Sigmoid colon (tissue), 7 donors: ENCODE results near the gene RAB37. TPM values are rescaled to one million over a fixed set of nuclear protein-coding genes. Genes with fewer than 3 reads are reported as not detected.

Experiments used
- DNase-seq: peaks from one replicate; pipeline ENCODE4 v3.0.0-alpha.2; 2019
- H3K27ac ChIP-seq, 4 donors: fragments of 200-600 bp; sonication (generic); one replicate each; pipeline ENCODE4 v1.5.1; 2016 to 2019; ENCODE audit warnings: mild to moderate bottlenecking in 1 of 4
- H3K27me3 ChIP-seq, 3 donors: fragments of 200-600 bp; sonication (generic); one replicate each; pipeline ENCODE4 v1.5.1; 2019; ENCODE audit warnings: mild to moderate bottlenecking in 1 of 3
- H3K36me3 ChIP-seq, 4 donors: fragments of 200-600 bp; sonication (generic); one replicate each; pipeline ENCODE4 v1.5.1; 2016 to 2019
- H3K4me1 ChIP-seq, 4 donors: fragments of 200-600 bp; sonication (generic); one replicate each; pipeline ENCODE4 v1.5.1; 2017 to 2019
- H3K4me3 ChIP-seq, 4 donors: fragments of 200-600 bp; sonication (generic); one replicate each; pipeline ENCODE4 v1.5.1; 2017 to 2019; ENCODE audit warnings: mild to moderate bottlenecking in 2 of 4, moderate library complexity in 1 of 4
- H3K9me3 ChIP-seq, 4 donors: fragments of 200-600 bp in 3 of 4; sonication (generic) in 3 of 4; one replicate each; pipeline versions ENCODE4 v1.5.1 to v1.6.1; 2013 to 2019
- EP300 ChIP-seq, 4 donors: sonication (generic); formaldehyde crosslinking; IDR thresholded peaks; one replicate each; pipeline ENCODE4 v1.6.1; 2017; ENCODE audit warnings: antibody characterized with exemption in 4 of 4
- POLR2A ChIP-seq, 2 donors: fragments of 450-650 bp; IDR thresholded peaks; one replicate each; pipeline ENCODE4 v1.6.1; 2016; ENCODE audit warnings: antibody characterized with exemption in 2 of 2, mild to moderate bottlenecking in 2 of 2, moderate library complexity in 2 of 2
- POLR2AphosphoS5 ChIP-seq, 4 donors: sonication (generic); formaldehyde crosslinking; IDR thresholded peaks; one replicate each; pipeline ENCODE4 v1.6.1; 2017; ENCODE audit warnings: antibody characterized with exemption in 4 of 4
- WGBS, 2 donors: extraction: QIAGEN DNeasy Blood & Tissue Kit; methylation state at CpG; one replicate each; pipeline ENCODE4 v1.1.7; 2013; 5-methylcytosine and 5-hydroxymethylcytosine counted together
- intact Hi-C: fragments of 100-400 bp; cut with DNase I; formaldehyde crosslinking; loops from one replicate; pipeline ENCODE4 v1.15.1; 2023
- polyA plus RNA-seq, 3 donors: library from polyadenylated mRNA; stranded (reverse); fragments of 200-250 nt; gene quantifications; one replicate each; pipeline ENCODE4 v1.2.3, GENCODE V29; 2013
- total RNA-seq, 4 donors: library from RNA; depleted of rRNA; stranded (reverse); fragments of >200 nt; gene quantifications; one replicate each; pipeline ENCODE4 v1.1.0, GENCODE V29; 2016
- TF ChIP-seq, protein P1 (sequence below), 4 experiments: fragments of 450-650 bp in 3 of 4; fragments of 200-600 bp in 1 of 4; IDR thresholded peaks; one replicate each; pipeline ENCODE4 v1.5.1; 2016 to 2019; ENCODE audit warnings: antibody characterized with exemption in 4 of 4, mild to moderate bottlenecking in 3 of 4, moderate library complexity in 2 of 4
- donor health status: healthy with polysubstance abuse.
- donor health status: Bipolar disorder and iron deficiency.
- donor health status: healthy.

Gene RAB37
- total and polyA plus RNA-seq, 7 donors = 0.54 to 28.8 (median 4.1) TPM

DNA sequence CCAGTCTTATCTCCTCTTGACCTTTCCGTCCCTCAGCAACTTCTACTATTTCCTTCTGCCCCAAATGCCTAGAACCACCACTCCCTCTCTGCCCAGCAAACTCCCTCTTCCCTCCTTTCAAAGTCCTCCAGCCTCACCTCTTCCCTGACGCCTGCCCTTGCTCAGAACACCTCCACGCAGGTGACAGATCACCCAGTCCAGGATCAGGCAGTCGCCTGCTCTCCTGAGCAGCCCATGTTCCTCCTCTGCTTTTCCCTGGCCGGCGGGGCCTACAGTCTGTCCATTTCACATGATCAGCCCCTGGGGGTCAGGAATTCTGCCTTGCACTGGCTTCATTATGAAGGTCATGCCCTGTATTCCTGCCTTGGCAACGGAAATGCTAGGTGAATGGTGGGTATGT lies 24.8 kb upstream of the RAB37 start:
- no peak for DNase-seq

DNA sequence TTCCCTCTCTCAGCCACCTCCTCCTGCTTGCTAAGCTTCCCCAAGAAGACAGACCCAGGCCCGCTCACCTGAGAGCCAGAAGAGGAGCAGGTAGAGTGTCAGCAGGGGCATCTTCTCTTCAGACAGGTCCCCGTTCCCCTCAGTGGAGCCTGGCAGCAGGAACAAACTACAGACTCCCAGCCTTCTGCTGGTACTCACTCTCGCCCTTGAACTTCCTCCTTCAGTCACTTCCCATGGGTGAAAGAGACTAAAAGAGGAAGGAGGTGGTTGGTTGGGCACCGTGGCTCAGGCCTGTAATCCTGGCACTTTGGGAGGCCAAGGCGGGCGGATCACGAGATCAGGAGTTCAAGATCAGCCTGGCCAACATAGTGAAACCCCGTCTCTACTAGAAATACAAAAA lies 24.3 kb upstream of the RAB37 start, which contains the start of gene CD300LF:
Gene CD300LF, minus strand, starts transcription at position 168 of the 400 bp plus-strand sequence. Its CDS starts 57 bp downstream, at position 111.
- no peak within 1 kb of the TSS for H3K27ac ChIP-seq
- no peaks in the 10 kb centered on the region for H3K9me3 ChIP-seq
- peaks cover 0 to 9% (median 8%) of the 10 kb centered on the region in 3 donors for H3K27me3 ChIP-seq
- intact Hi-C loops = no loop called here
- peak within 1 kb of the TSS in 1 of 4 donors; percentile 4 for H3K4me3 ChIP-seq
- TF ChIP-seq POLR2A (IDR thresholded peaks at IDR 0.05) (no peak), POLR2AphosphoS5 (IDR thresholded peaks at IDR 0.05) (no peak), EP300 (IDR thresholded peaks at IDR 0.05) (no peak)
- TF ChIP-seq, protein P1, sequence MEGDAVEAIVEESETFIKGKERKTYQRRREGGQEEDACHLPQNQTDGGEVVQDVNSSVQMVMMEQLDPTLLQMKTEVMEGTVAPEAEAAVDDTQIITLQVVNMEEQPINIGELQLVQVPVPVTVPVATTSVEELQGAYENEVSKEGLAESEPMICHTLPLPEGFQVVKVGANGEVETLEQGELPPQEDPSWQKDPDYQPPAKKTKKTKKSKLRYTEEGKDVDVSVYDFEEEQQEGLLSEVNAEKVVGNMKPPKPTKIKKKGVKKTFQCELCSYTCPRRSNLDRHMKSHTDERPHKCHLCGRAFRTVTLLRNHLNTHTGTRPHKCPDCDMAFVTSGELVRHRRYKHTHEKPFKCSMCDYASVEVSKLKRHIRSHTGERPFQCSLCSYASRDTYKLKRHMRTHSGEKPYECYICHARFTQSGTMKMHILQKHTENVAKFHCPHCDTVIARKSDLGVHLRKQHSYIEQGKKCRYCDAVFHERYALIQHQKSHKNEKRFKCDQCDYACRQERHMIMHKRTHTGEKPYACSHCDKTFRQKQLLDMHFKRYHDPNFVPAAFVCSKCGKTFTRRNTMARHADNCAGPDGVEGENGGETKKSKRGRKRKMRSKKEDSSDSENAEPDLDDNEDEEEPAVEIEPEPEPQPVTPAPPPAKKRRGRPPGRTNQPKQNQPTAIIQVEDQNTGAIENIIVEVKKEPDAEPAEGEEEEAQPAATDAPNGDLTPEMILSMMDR (IDR thresholded peaks at IDR 0.05) = no peak
- H3K4me1 ChIP-seq = no peaks in the 10 kb centered on the region
- no peak for DNase-seq
- WGBS, 2 donors = 46 to 74% methylated on average over 8 of the region's 8 CpGs
- H3K36me3 ChIP-seq = no peaks in the 10 kb centered on the region

More for the DNA sequence above, 24.8 kb upstream of the RAB37 start:
- Histone ChIP-seq H3K4me3 (peak overlapping the region in 1 of 4 donors; percentile 4), H3K4me1 (no peaks in the 10 kb centered on the region), H3K9me3 (no peaks in the 10 kb centered on the region), H3K27ac (no peak overlapping the region), H3K27me3 (peaks cover 0 to 9% (median 8%) of the 10 kb centered on the region in 3 donors), H3K36me3 (no peaks in the 10 kb centered on the region)
- intact Hi-C loops = no loop called here
- WGBS, 2 donors = 67 to 74% methylated on average over 7 of the region's 7 CpGs
- TF ChIP-seq, protein P1 (IDR thresholded peaks at IDR 0.05) = no peak
- TF ChIP-seq POLR2A (IDR thresholded peaks at IDR 0.05) (no peak), EP300 (IDR thresholded peaks at IDR 0.05) (no peak), POLR2AphosphoS5 (IDR thresholded peaks at IDR 0.05) (no peak)

DNA sequence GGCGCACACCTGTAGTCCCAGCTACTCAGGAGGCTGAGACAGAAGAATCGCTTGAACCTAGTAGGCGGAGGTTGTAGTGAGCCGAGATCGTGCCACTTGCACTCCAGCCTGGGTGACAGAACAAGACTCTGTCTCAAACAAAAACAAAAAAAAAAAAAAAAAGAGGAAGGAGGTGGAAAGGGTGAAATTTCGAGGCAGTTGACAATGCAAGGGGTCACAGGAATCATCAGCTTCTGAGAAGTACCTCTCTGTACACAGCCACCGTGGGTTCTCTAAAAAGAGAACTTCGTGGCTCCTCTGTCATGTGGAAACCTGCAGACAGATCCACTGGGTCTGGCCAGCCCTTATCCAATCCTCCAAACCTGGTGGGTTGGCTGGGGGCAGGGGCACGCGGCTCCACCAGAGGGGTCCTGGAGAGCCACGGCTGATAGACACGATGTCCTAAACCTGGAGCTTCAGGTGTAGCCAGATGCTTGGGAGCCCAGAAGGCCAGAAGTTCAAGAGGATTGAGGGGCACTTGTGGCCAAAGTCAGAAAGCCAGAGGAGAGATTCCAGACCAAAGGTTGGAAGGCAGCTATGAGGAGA lies 23.8 kb upstream of the RAB37 start:
- H3K4me3 ChIP-seq = no peak overlapping the region
- intact Hi-C loops = no loop called here
- no peak overlapping the region for H3K27ac ChIP-seq
- no peaks in the 10 kb centered on the region for H3K9me3 ChIP-seq
- H3K27me3 ChIP-seq = peaks cover 0 to 9% (median 8%) of the 10 kb centered on the region in 3 donors
- DNase-seq = no peak
- no peaks in the 10 kb centered on the region for H3K36me3 ChIP-seq
- no peaks in the 10 kb centered on the region for H3K4me1 ChIP-seq
- 76 to 84% methylated on average over 12 of the region's 12 CpGs for WGBS, 2 donors
- TF ChIP-seq, protein P1 (IDR thresholded peaks at IDR 0.05) = no peak
- TF ChIP-seq POLR2A (IDR thresholded peaks at IDR 0.05) (no peak), EP300 (IDR thresholded peaks at IDR 0.05) (no peak), POLR2AphosphoS5 (IDR thresholded peaks at IDR 0.05) (no peak)

DNA sequence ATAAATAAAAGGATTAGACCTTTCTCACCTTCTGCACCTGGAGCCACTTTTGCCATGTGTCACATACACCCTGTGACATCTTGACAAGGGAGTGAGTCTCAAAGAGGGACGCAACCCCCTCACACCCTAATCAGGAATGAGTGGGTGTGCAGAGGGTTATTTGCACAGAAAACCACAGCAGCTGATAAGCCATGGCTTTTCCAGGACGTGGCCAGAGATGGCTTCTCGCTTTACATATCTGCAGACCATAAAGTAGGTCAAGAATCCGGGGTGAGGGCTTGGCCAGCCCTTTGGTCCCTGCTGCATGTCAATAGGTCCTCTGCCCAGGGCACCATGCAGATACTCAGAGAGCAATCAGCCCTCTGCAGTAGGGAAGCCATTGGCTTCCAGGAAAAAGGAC lies 21.9 kb upstream of the RAB37 start:
- Histone ChIP-seq H3K9me3 (no peaks in the 10 kb centered on the region), H3K4me1 (no peaks in the 10 kb centered on the region), H3K4me3 (no peak overlapping the region), H3K36me3 (no peaks in the 10 kb centered on the region), H3K27ac (no peak overlapping the region), H3K27me3 (peaks cover 0 to 9% (median 8%) of the 10 kb centered on the region in 3 donors)
- WGBS, 2 donors = 10 to 45% methylated on average over 4 of the region's 4 CpGs
- intact Hi-C loops = no loop called here
- no peak for DNase-seq
- no peak for TF ChIP-seq POLR2A (IDR thresholded peaks at IDR 0.05)

DNA sequence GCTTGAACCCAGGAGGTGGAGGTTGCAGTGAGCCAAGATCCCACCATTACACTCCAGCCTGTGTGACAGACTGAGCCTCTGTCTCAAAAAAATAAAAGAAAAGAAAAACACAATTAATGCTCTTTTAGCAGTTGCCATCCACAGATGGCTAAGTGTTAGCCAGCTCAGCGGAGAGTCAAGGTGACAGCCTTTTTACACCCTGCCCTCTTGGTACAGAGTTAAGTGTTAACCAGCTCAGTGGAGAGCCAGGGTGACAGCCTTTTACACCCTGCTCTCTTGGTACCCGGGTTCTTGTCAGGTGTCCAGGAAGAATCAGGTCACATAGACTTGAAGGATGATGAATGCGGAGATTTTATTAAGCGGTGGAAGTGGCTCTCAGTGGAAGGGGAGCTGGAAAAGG lies 16.6 kb upstream of the RAB37 start:
- Histone ChIP-seq H3K27ac (no peak overlapping the region), H3K4me3 (no peak overlapping the region), H3K27me3 (no peaks in the 10 kb centered on the region), H3K4me1 (no peaks in the 10 kb centered on the region), H3K9me3 (no peaks in the 10 kb centered on the region), H3K36me3 (no peaks in the 10 kb centered on the region)
- no peak for DNase-seq
- WGBS, 2 donors = 92 to 94% methylated on average over 4 of the region's 4 CpGs
- intact Hi-C loops = no loop called here
- TF ChIP-seq, protein P1 (IDR thresholded peaks at IDR 0.05) = no peak
- TF ChIP-seq POLR2A (IDR thresholded peaks at IDR 0.05) (no peak), EP300 (IDR thresholded peaks at IDR 0.05) (no peak)
